Suprapubic skin (tissue), 4 donors: ENCODE results near the gene ORC2. TPM values are rescaled to one million over a fixed set of nuclear protein-coding genes. Genes with fewer than 3 reads are reported as not detected.

Experiments
- DNase-seq, 2 donors: peaks; one replicate each; pipeline ENCODE4 v3.0.0-alpha.2; 2019; ENCODE audit warnings: low spot score in 2 of 2
- H3K27ac ChIP-seq: fragments of 200-600 bp; sonication (generic); one replicate; pipeline ENCODE4 v1.5.1; 2019
- H3K27me3 ChIP-seq: fragments of 200-600 bp; sonication (generic); one replicate; pipeline ENCODE4 v1.5.1; 2019
- H3K36me3 ChIP-seq: fragments of 200-600 bp; sonication (generic); one replicate; pipeline ENCODE4 v1.5.1; 2019
- H3K4me1 ChIP-seq: fragments of 200-600 bp; sonication (generic); one replicate; pipeline ENCODE4 v1.5.1; 2019
- H3K4me3 ChIP-seq: fragments of 200-600 bp; sonication (generic); one replicate; pipeline ENCODE4 v1.5.1; 2019; ENCODE audit warnings: mild to moderate bottlenecking
- H3K9me3 ChIP-seq: fragments of 200-600 bp; sonication (generic); one replicate; pipeline ENCODE4 v1.5.1; 2019
- CTCF ChIP-seq, 2 donors: fragments of 200-600 bp in 1 of 2; fragments of 450-650 bp in 1 of 2; sonication (generic) in 1 of 2; IDR thresholded peaks; one replicate each; pipeline ENCODE4 v1.5.1; 2016 to 2019; ENCODE audit warnings: antibody characterized with exemption in 2 of 2, mild to moderate bottlenecking in 1 of 2, moderate library complexity in 1 of 2
- EP300 ChIP-seq: sonication (generic); formaldehyde crosslinking; IDR thresholded peaks from one replicate; pipeline ENCODE4 v1.6.1; 2017; ENCODE audit warnings: antibody characterized with exemption
- POLR2A ChIP-seq, 2 donors: fragments of 450-650 bp; IDR thresholded peaks; one replicate each; pipeline ENCODE4 v1.6.1; 2017; ENCODE audit warnings: antibody characterized with exemption in 2 of 2, mild to moderate bottlenecking in 2 of 2, moderate library complexity in 2 of 2
- POLR2AphosphoS5 ChIP-seq, 3 donors: sonication (generic); formaldehyde crosslinking; IDR thresholded peaks; one replicate each; pipeline ENCODE4 v1.6.1; 2017; ENCODE audit warnings: antibody characterized with exemption in 3 of 3
- WGBS: methylation state at CpG from one replicate; pipeline ENCODE4 v1.1.5; 2018; 5-methylcytosine and 5-hydroxymethylcytosine counted together
- total RNA-seq, 4 donors: library from RNA; depleted of rRNA; stranded (reverse); fragments of >200 nt; gene quantifications; one replicate each; pipeline ENCODE4 v1.1.0, GENCODE V29; 2016

The ORC2 gene
- total RNA-seq, 4 donors from 2014 or later: 13.3 to 39.7 (median 17.3) TPM

GRCh38 chr2:200871151-200871550, 92.3 kb downstream of the ORC2 start:
- WGBS: 57% methylated on average over 3 of the region's 3 CpGs
- H3K36me3 ChIP-seq: peaks cover 46% of the 10 kb centered on the region
- no peaks in the 10 kb centered on the region for H3K9me3 ChIP-seq

GRCh38 chr2:200869014-200869413, 94.4 kb downstream of the ORC2 start:
- peaks cover 13% of the 10 kb centered on the region for H3K4me1 ChIP-seq
- H3K36me3 ChIP-seq: peaks cover 24% of the 10 kb centered on the region
- DNase-seq: no peak
- no peak overlapping the region for H3K4me3 ChIP-seq
- no peaks in the 10 kb centered on the region for H3K9me3 ChIP-seq
- 88% methylated on average over 2 of the region's 2 CpGs for WGBS
- H3K27ac ChIP-seq: no peak overlapping the region
- TF ChIP-seq CTCF (IDR thresholded peaks at IDR 0.05): no peak
- TF ChIP-seq POLR2A (IDR thresholded peaks at IDR 0.05): no peak
- no peak for TF ChIP-seq EP300
- TF ChIP-seq POLR2AphosphoS5 (IDR thresholded peaks at IDR 0.05): no peak
- H3K27me3 ChIP-seq: no peaks in the 10 kb centered on the region

More at GRCh38 chr2:200871151-200871550, 92.3 kb downstream of the ORC2 start:
- DNase-seq: no peak
- H3K27ac ChIP-seq: no peak overlapping the region
- no peaks in the 10 kb centered on the region for H3K27me3 ChIP-seq
- peaks cover 7% of the 10 kb centered on the region for H3K4me1 ChIP-seq
- no peak for TF ChIP-seq EP300
- no peak for TF ChIP-seq POLR2A (IDR thresholded peaks at IDR 0.05)
- no peak for TF ChIP-seq CTCF (IDR thresholded peaks at IDR 0.05)
- no peak for TF ChIP-seq POLR2AphosphoS5 (IDR thresholded peaks at IDR 0.05)
- no peak overlapping the region for H3K4me3 ChIP-seq

- H3K4me3 ChIP-seq: peak within 1 kb of the TSS; percentile 94
- H3K27me3 ChIP-seq: no peaks in the 10 kb centered on the region
- no peak for TF ChIP-seq EP300
- TF ChIP-seq CTCF (IDR thresholded peaks at IDR 0.05): no peak
- peak; percentile 99 to 100 (median 100) for TF ChIP-seq POLR2AphosphoS5 (IDR thresholded peaks at IDR 0.05)
- peak; percentile 97 to 100 for TF ChIP-seq POLR2A (IDR thresholded peaks at IDR 0.05)
- H3K27ac ChIP-seq: peak within 1 kb of the TSS; percentile 100
- peaks cover 39% of the 10 kb centered on the region for H3K4me1 ChIP-seq
- peak; percentile 97 to 98 for DNase-seq
- H3K36me3 ChIP-seq: peaks cover 7% of the 10 kb centered on the region
- H3K9me3 ChIP-seq: no peaks in the 10 kb centered on the region
- 1% methylated on average over 84 of the region's 89 CpGs for WGBS
Observed at GRCh38 chr2:200864176-200865034, 99.1 kb downstream of the ORC2 start, which contains the start of gene CLK1. CLK1 (minus strand) TSS chr2:200864658; CDS start chr2:200861862, 2,796 bp downstream.

GRCh38 chr2:200863782-200864175, 99.7 kb downstream of the ORC2 start:
- DNase-seq: no peak
- H3K36me3 ChIP-seq: peaks cover 13% of the 10 kb centered on the region
- H3K4me3 ChIP-seq: peak overlapping the region; percentile 94
- peak overlapping the region; percentile 100 for H3K27ac ChIP-seq
- peaks cover 45% of the 10 kb centered on the region for H3K4me1 ChIP-seq
- no peaks in the 10 kb centered on the region for H3K9me3 ChIP-seq
- WGBS: 0% methylated on average over 19 of the region's 19 CpGs
- no peaks in the 10 kb centered on the region for H3K27me3 ChIP-seq
- no peak for TF ChIP-seq CTCF (IDR thresholded peaks at IDR 0.05)
- no peak for TF ChIP-seq EP300
- TF ChIP-seq POLR2AphosphoS5 (IDR thresholded peaks at IDR 0.05): no peak
- no peak for TF ChIP-seq POLR2A (IDR thresholded peaks at IDR 0.05)

- under 1% methylated on average over 13 of the region's 13 CpGs for WGBS
- Histone ChIP-seq H3K4me1 (peaks cover 55% of the 10 kb centered on the region), H3K4me3 (peak overlapping the region; percentile 94), H3K36me3 (peaks cover 25% of the 10 kb centered on the region), H3K27ac (peak overlapping the region; percentile 100), H3K27me3 (no peaks in the 10 kb centered on the region), H3K9me3 (no peaks in the 10 kb centered on the region)
- no peak for DNase-seq
- peak in 1 of 2 donors; percentile 38 for TF ChIP-seq POLR2A (IDR thresholded peaks at IDR 0.05)
- no peak for TF ChIP-seq CTCF (IDR thresholded peaks at IDR 0.05)
- TF ChIP-seq POLR2AphosphoS5 (IDR thresholded peaks at IDR 0.05): peak in 2 of 3 donors; percentile 8 to 22
Observed at GRCh38 chr2:200862532-200863000, 100.9 kb downstream of the ORC2 start.
